Retinal pigment epithelial cell (primary cell): ENCODE results near the gene GRB7.

Experiments
- DNase-seq: peaks from one replicate; pipeline ENCODE4 v3.0.0-alpha.2; 2010; ENCODE audit warnings: low read depth
- H3K4me3 ChIP-seq: 2 replicates; pipeline ENCODE4 v1.5.1; 2011; ENCODE audit warnings: mild to moderate bottlenecking, low read length, control low read depth, moderate library complexity
- TF ChIP-seq, protein P1 (sequence below): conservative IDR thresholded peaks from 2 replicates; pipeline ENCODE4 v1.5.1; 2011; ENCODE audit warnings: low read depth, low read length, control low read depth, inconsistent platforms

Gene GRB7

DNA sequence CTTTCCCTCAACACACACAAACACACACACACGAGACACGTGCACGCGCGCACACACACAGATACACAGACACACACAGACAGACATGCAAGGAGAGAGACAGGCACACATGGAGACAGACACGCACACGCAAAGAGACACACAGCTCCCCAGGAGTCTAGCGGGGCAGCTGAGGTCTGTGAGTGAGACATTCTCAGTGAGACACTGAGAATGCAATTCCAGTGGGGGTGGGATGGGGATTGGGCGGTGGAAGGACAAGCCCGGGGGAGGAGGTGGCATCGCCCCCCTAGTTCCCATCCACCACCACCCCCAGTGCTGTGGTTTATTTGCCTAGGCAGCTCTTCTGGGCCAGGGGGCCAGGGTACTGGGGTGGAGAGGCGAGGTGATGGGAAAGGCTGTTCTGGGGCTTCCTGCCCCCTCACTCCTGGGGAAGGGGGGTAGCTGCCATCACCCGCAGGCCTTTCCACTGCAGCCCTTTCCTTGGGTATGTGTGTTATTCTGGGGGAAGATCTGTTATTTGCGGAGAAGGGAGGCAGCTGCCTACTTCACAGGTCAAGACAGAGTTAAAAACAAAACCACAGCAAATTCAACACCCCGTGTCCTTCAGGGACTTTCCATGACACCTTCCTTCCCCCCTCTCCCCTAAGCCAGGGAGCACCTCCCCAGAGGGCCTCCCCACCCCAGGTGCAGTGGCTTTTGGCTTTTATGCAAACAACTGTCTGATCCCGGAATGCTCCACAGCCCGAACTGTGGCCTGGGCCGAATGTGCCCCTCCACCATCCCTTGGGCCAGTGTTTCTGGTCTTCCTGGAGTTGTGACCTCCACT, 18.0 kb downstream of the GRB7 start:
- TF ChIP-seq, protein P1, sequence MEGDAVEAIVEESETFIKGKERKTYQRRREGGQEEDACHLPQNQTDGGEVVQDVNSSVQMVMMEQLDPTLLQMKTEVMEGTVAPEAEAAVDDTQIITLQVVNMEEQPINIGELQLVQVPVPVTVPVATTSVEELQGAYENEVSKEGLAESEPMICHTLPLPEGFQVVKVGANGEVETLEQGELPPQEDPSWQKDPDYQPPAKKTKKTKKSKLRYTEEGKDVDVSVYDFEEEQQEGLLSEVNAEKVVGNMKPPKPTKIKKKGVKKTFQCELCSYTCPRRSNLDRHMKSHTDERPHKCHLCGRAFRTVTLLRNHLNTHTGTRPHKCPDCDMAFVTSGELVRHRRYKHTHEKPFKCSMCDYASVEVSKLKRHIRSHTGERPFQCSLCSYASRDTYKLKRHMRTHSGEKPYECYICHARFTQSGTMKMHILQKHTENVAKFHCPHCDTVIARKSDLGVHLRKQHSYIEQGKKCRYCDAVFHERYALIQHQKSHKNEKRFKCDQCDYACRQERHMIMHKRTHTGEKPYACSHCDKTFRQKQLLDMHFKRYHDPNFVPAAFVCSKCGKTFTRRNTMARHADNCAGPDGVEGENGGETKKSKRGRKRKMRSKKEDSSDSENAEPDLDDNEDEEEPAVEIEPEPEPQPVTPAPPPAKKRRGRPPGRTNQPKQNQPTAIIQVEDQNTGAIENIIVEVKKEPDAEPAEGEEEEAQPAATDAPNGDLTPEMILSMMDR: no peak
- no peak for DNase-seq
- no peak overlapping the region for H3K4me3 ChIP-seq

DNA sequence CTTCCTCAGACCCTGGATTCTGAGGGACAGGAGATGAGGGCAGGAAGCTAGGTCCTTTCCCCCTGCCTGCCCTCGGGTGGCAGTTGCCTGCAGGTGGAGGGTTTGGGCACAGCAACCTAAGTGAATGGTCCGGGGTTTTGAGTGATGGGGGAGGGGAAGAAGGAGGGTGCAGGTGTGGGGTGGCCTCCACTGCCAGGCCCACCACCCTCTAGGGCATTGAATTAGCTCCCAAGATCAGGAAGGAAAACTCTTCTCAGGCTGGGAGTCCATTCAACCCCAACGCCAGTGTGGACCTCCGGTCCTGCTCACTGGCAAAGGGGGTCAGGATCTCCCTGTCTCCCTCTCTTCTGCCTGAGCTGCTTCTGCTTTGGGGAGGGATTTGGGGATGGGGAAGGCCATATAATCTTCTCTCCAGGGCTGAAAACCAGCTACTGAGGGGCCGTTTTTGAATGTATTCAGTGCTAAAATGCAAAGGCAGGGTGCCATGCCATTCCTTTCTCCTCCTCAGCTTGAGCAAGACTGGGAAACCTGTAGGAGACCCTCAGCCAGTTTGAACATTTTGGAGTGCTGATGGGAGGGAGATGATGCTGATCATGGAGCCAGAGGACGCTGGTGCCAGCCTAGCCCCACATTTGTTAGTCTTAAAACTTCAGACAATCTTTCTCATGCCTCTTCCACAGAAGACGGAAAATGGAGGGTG, 18.8 kb downstream of the GRB7 start:
- TF ChIP-seq, protein P1: no peak
- no peak overlapping the region for H3K4me3 ChIP-seq
- no peak for DNase-seq

DNA sequence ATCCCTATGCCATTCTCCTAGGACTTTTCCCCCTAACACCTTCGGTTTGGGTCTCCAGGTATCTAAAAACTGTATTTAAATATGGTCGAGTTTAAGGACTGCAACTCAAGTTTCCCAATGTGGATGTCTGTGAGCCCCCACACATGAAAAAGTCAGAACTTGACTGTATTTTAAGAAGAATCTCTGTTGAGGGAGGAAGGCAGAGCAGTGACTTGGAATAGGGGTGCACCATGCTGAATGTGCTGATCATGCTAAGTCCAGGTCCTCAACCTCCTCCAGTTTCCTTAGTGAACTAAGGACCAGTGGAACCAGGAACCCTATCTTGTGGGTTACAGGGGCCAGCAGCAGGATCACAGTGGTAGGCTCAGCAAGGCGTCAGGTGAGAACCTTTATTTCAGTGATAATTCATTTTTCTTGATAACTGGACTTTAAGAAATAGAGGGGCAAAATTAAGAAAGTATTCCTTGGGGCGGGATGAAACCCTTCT, 19.5 kb downstream of the GRB7 start:
- H3K4me3 ChIP-seq: no peak overlapping the region
- no peak for DNase-seq
- TF ChIP-seq, protein P1: no peak

DNA sequence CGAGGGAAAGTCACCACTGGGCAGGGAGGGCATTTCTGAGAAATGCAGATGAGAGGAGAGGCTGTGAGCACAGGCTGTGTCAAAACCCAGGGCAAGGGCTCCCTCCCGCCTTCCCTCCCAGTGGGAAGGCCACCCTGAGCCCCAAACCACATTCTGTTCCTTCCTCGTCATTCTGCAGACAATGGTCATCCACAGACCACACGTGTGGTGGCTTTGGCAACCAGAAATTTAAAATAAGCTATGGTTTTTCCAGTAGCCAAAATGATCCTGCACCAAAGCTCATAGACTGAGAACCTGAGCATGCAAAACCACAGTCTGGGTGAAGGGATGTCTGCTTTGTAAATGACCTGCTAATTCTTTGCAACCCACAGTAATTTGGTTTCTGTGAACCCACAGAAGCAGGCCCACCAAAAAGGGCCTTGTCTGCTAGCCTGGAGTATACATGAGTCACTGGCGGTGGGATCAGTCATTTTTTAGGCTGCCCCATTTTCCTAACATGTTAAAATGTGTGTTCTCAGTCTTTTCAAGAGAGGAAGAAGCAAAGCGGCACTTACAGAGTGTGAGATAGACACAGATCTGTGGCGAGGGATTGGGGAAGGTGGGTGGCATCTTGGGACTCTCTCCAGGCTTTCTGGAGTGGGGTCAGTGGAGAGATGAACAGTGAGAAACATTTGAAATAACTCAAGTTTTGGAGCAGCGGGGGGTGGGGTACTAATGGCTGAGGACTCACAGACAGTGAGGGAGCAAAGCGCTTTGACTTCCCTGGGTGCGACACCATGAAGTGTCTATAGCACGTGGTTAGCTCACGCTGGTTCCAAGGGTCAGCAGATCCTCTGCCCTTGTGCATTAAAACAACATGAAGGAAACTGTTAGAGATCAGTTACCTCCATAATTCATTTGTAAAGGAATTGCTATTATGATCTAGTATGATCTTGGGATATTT, 20.5 kb downstream of the GRB7 start:
- DNase-seq: no peak
- TF ChIP-seq, protein P1: no peak

DNA sequence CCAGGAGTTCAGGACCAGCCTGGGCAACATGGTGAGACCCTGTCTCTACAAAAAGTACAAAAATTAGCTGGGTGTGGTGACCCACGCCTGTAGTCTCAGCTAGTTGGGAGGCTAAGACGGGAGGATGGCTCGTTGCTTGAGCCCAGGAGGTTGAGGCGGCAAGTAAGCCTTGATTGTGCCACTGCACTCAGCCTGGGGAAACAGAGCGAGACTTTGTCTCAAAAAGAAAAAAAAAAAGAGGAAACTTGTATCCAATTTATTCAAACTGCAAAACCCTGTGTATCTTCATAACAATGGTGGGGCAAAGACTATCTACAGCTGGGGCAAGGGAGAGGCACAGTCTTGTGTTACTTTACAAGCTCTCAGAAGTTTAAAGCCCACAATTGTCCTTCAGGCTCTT, 21.5 kb downstream of the GRB7 start:
- TF ChIP-seq, protein P1: no peak
- DNase-seq: no peak
- H3K4me3 ChIP-seq: no peak overlapping the region

More for the DNA sequence above, 20.5 kb downstream of the GRB7 start:
- no peak overlapping the region for H3K4me3 ChIP-seq

DNA sequence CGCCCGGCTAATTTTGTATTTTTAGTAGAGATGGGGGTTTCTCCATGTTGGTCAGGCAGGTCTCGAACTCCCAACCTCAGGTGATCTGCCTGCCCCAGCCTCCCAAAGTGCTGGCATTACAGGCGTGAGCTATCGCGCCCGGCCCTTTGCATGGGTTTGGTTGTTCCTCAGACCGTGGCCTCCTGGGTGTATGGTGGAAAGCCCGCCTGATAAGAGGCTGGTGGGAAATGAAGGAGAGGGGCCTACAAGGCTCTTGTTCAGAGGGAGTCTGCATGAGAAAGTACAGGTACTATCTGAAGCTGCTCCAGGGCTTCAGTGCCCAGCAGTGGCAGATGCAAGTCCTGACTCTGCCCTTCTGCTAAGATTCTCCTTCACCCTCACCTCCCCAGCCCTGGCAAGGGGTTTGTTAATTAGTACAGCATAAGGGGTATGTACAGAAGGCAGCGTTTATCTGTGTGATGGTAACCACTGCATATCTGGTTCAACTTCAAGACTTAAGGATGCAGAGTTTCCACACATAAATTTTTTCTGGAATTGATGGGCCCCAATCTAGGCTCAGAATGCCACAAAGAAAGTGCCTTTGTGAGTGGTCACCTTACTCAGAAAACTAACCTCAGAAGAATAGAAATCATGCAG, 24.2 kb downstream of the GRB7 start:
- no peak overlapping the region for H3K4me3 ChIP-seq
- no peak for DNase-seq
- TF ChIP-seq, protein P1: no peak
